NT2/D1 (cell line): ENCODE data around the gene TMC2.

ENCODE experiments used
- DNase-seq: peaks from one replicate; pipeline ENCODE4 v3.0.0-alpha.2; 2011; ENCODE audit warnings: low read depth, low spot score
- H3K27me3 ChIP-seq: 2 replicates; pipeline ENCODE4 v1.6.0; 2011; ENCODE audit warnings: mild to moderate bottlenecking; ENCODE audit not compliant: insufficient read length, insufficient read depth
- H3K36me3 ChIP-seq: 2 replicates; pipeline ENCODE4 v1.6.1; 2011; ENCODE audit warnings: mild to moderate bottlenecking, low read length, mixed read lengths; ENCODE audit not compliant: insufficient read depth, insufficient read length
- H3K4me1 ChIP-seq: 2 replicates; pipeline ENCODE4 v1.5.1; 2011; ENCODE audit not compliant: insufficient read depth, insufficient read length
- H3K4me3 ChIP-seq: 2 replicates; pipeline ENCODE4 v1.5.1; 2011; ENCODE audit warnings: low read depth; ENCODE audit not compliant: insufficient read length
- H3K9ac ChIP-seq: 2 replicates; pipeline ENCODE4 v1.6.0; 2011; ENCODE audit warnings: low read depth; ENCODE audit not compliant: insufficient read length
- H3K9me3 ChIP-seq: 2 replicates; pipeline ENCODE4 v1.5.1; 2011; ENCODE audit warnings: mild to moderate bottlenecking, low read length; ENCODE audit not compliant: insufficient read depth
- SUZ12 ChIP-seq: IDR thresholded peaks from 2 replicates; pipeline ENCODE4 v1.6.1; 2011; ENCODE audit not compliant: insufficient read length, insufficient read depth; ENCODE audit errors: extremely low read depth
- YY1 ChIP-seq: IDR thresholded peaks from 2 replicates; pipeline ENCODE4 v1.6.1; 2011; ENCODE audit not compliant: insufficient read length, insufficient read depth
- ZNF274 ChIP-seq: IDR thresholded peaks from 2 replicates; pipeline ENCODE4 v1.6.1; 2011; ENCODE audit warnings: mild to moderate bottlenecking, low read depth, low read length

Gene TMC2

DNA sequence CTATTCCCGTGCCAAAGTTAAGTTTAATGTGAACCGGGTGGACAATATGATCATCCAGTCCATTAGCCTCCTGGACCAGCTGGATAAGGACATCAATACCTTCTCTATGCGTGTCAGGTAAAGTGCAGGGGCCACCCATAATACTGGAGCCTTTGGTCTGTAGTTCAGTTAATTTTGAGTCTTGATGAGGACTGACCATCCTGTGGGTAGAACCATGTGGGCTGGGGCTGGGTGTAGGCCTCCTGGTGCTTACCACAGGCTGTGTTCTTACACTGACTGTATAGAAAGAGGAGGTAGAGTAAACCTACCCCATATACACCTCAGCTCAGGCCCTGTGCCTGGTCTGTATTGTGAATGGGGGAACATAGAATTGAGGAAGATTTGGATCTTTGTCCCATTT, 118.5 kb downstream of the TMC2 start:
- peaks cover 72% of the 10 kb centered on the region for H3K36me3 ChIP-seq
- no peaks in the 10 kb centered on the region for H3K9me3 ChIP-seq
- H3K4me1 ChIP-seq = peaks cover 4% of the 10 kb centered on the region
- no peak for DNase-seq
- H3K4me3 ChIP-seq = peak overlapping the region; percentile 98
- peak overlapping the region; percentile 93 for H3K9ac ChIP-seq
- no peak for TF ChIP-seq ZNF274
- no peak for TF ChIP-seq SUZ12
- no peak for TF ChIP-seq YY1
- H3K27me3 ChIP-seq = no peaks in the 10 kb centered on the region

DNA sequence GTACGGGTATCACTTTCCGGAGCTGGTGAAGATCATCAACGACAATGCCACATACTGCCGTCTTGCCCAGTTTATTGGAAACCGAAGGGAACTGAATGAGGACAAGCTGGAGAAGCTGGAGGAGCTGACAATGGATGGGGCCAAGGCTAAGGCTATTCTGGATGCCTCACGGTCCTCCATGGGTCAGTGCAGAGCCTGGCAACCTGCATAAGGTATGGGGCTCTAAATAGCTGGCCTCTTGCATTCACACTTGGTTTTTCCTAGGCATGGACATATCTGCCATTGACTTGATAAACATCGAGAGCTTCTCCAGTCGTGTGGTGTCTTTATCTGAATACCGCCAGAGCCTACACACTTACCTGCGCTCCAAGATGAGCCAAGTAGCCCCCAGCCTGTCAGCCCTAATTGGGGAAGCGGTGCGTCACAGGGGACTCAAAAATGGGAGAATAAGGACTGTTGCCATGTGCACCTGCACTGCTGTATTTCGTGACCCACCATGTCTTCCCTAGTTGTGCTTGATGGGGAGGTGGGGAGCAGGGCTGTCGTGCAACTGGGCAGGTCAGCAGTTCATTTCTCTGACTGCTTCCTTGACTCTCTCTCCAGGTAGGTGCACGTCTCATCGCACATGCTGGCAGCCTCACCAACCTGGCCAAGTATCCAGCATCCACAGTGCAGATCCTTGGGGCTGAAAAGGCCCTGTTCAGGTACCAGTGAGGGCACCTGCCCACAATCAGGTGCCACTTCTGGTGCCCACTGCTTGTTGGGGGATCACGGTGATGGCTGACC, 119.2 kb downstream of the TMC2 start:
- no peaks in the 10 kb centered on the region for H3K9me3 ChIP-seq
- peaks cover 4% of the 10 kb centered on the region for H3K4me1 ChIP-seq
- no peaks in the 10 kb centered on the region for H3K27me3 ChIP-seq
- peak overlapping the region; percentile 0 for H3K9ac ChIP-seq
- H3K4me3 ChIP-seq = peak overlapping the region; percentile 21
- no peak for DNase-seq
- TF ChIP-seq YY1 (no peak), SUZ12 (no peak), ZNF274 (no peak)
- peaks cover 77% of the 10 kb centered on the region for H3K36me3 ChIP-seq

GRCh38 chr20:2656471-2657117, 120.2 kb downstream of the TMC2 start:
- no peaks in the 10 kb centered on the region for H3K27me3 ChIP-seq
- DNase-seq = no peak
- peaks cover 86% of the 10 kb centered on the region for H3K36me3 ChIP-seq
- TF ChIP-seq YY1 (no peak), ZNF274 (no peak), SUZ12 (no peak)
- peaks cover 4% of the 10 kb centered on the region for H3K4me1 ChIP-seq
- H3K4me3 ChIP-seq = no peak overlapping the region
- no peak overlapping the region for H3K9ac ChIP-seq
- H3K9me3 ChIP-seq = no peaks in the 10 kb centered on the region

DNA sequence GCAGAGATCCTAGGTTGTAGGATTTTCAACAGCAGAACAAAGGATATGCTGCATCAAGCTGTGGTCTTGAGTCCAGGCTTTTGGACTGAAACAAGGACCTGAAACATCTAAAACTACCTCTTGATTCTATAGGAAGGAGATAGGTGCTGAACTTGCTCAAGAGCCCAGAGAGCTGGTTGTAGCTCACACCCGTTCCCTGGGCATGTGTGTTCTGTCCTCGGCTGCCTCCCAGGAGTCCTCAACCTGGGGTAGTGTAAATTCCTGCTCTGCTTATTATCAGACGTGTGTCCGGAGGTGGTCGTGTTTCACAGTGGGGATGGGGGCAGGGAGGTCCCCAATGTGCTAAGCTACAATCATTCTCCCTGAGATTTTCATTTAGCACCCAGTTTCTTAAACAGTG, 120.9 kb downstream of the TMC2 start:
- no peaks in the 10 kb centered on the region for H3K27me3 ChIP-seq
- no peak overlapping the region for H3K4me3 ChIP-seq
- TF ChIP-seq SUZ12 (no peak), YY1 (no peak), ZNF274 (no peak)
- DNase-seq = no peak
- H3K36me3 ChIP-seq = peaks cover 93% of the 10 kb centered on the region
- H3K9me3 ChIP-seq = no peaks in the 10 kb centered on the region
- peaks cover 4% of the 10 kb centered on the region for H3K4me1 ChIP-seq
- no peak overlapping the region for H3K9ac ChIP-seq

DNA sequence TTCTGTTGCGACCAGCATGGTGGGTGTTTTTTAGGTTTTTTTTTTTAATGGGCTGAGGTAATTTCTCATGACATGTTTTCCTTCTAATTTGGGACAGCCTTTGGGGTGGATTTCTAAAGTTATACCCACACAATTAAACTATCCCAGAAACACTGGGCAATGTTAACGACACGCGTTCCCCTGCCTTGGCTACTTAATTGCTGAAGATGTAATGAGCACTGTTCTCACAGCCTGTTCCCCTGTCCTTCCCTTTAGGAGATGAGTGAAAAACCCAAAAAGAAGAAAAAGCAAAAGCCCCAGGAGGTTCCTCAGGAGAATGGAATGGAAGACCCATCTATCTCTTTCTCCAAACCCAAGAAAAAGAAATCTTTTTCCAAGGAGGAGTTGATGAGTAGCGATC, 121.3 kb downstream of the TMC2 start:
- no peak overlapping the region for H3K9ac ChIP-seq
- H3K4me1 ChIP-seq = peaks cover 4% of the 10 kb centered on the region
- H3K36me3 ChIP-seq = peaks cover 95% of the 10 kb centered on the region
- no peak overlapping the region for H3K4me3 ChIP-seq
- H3K27me3 ChIP-seq = no peaks in the 10 kb centered on the region
- no peak for DNase-seq
- no peak for TF ChIP-seq SUZ12
- no peak for TF ChIP-seq YY1
- no peak for TF ChIP-seq ZNF274
- no peaks in the 10 kb centered on the region for H3K9me3 ChIP-seq

DNA sequence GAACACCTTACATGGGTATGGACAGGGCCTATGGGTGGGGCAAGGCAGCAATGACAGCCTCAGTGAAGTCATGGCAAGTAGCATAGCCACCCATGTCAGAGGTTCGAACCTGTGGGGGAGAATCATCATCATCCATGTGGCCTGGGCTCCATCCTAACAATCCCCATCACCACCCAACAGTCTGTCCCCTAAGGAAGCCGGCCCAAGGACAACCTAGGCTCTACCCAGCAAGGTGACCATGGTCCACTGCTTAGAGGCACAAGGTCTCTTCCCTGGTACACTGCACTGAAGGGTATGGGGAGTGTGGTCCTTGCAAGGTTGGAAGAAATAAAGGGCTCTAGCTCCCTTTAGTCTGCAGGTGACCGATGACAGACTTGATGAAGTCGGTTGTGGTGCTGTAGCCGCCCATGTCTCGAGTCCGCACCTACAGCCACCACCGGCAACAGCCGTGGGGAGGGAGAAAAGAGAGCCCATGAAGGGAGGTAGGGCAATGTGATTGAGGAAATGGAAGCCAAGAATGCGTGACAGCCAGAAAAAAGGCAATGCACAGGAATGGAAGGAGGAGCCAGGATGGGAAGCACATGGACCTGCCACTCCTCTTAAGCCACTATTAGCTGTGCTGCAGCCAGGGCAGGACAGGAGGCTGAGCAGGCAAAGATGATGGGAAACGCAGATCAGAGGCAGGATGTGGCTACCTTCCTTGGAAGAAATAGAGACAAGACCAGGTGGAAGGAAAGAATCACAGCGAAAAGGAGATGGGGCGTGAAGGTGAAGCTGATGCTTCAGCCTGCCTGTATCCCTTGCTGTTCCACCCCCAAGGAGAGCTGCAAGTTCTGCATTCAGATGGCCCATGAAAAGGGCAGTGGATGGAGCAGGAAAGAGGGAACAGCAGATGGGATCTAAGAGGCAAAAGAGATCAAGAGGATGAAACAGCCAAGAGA, 122.3 kb downstream of the TMC2 start:
- H3K9ac ChIP-seq = no peak overlapping the region
- H3K4me1 ChIP-seq = peaks cover 8% of the 10 kb centered on the region
- no peaks in the 10 kb centered on the region for H3K9me3 ChIP-seq
- TF ChIP-seq SUZ12 (no peak), ZNF274 (no peak), YY1 (no peak)
- H3K36me3 ChIP-seq = peaks cover 94% of the 10 kb centered on the region
- no peak overlapping the region for H3K4me3 ChIP-seq
- no peaks in the 10 kb centered on the region for H3K27me3 ChIP-seq
- no peak for DNase-seq

DNA sequence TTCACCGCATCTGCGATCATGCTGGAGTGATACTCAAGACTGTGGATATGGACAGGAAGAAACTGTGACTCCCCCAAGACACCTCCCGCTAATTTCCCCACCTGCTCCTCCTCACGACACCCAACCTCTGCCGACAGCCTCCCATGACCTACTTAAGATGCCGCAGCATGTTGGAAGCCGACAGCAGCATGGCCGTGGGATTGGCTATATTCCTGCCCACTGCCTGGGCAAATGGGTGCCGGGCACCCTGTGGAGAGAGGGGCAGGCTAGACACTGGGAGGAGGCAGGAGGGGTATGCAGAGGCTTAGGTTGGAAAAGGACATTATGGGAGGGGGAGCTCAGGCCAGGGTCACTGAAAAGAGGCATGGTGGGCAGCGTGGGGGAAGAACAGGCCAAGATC, 123.2 kb downstream of the TMC2 start:
- no peaks in the 10 kb centered on the region for H3K27me3 ChIP-seq
- peaks cover 8% of the 10 kb centered on the region for H3K4me1 ChIP-seq
- H3K36me3 ChIP-seq = peaks cover 85% of the 10 kb centered on the region
- DNase-seq = no peak
- H3K4me3 ChIP-seq = no peak overlapping the region
- H3K9me3 ChIP-seq = no peaks in the 10 kb centered on the region
- no peak for TF ChIP-seq ZNF274
- no peak for TF ChIP-seq SUZ12
- TF ChIP-seq YY1 = no peak
- H3K9ac ChIP-seq = no peak overlapping the region
